Colonic mucosa (tissue), 4 donors: ENCODE measurements around the gene OLIG2. TPM values are rescaled to one million over a fixed set of nuclear protein-coding genes. Genes with fewer than 3 reads are reported as not detected.

Experiments used
- DNase-seq: peaks from one replicate; pipeline ENCODE4 v3.0.0-alpha.2; 2020
- H3K27ac ChIP-seq: fragments of 200-600 bp; one replicate; pipeline ENCODE4 v1.8.0; 2021
- H3K27me3 ChIP-seq: fragments of 200-600 bp; one replicate; pipeline ENCODE4 v1.8.0; 2021
- H3K36me3 ChIP-seq: fragments of 200-600 bp; one replicate; pipeline ENCODE4 v1.8.0; 2021
- H3K4me1 ChIP-seq: fragments of 200-600 bp; one replicate; pipeline ENCODE4 v1.8.0; 2021; ENCODE audit warnings: mild to moderate bottlenecking
- H3K4me3 ChIP-seq: fragments of 200-600 bp; one replicate; pipeline ENCODE4 v1.8.0; 2021
- H3K9ac ChIP-seq, 2 donors: one replicate each; pipeline ENCODE4 v1.7.0; 2013; ENCODE audit warnings: control low read depth in 2 of 2, low read depth in 2 of 2, low read length in 2 of 2
- H3K9me3 ChIP-seq: fragments of 200-600 bp; one replicate; pipeline ENCODE4 v1.8.0; 2021
- intact Hi-C: fragments of 100-400 bp; cut with DNase I; formaldehyde crosslinking; loops from one replicate; pipeline ENCODE4 v1.14.1; 2022
- total RNA-seq, 2 donors: library from RNA; stranded (reverse); fragmentation: NEBNext Ultra II Directional in 1 of 2; extraction: Animal tissue kit (Norgen Biotek cat#: 25700) in 1 of 2; gene quantifications; one replicate each; pipeline ENCODE4 v1.2.1, GENCODE V29; 2021
- TF ChIP-seq, protein P1 (sequence below): fragments of 200-600 bp; IDR thresholded peaks from one replicate; pipeline ENCODE4 v1.8.0; 2022; ENCODE audit warnings: antibody characterized with exemption, mild to moderate bottlenecking
- donor health status: healthy.
- donor health status: DM: no; HTN: no; CAD: no.
- donor health status: DM: no; HTN: no; CAD: no.

The OLIG2 gene
- total RNA-seq, 2 donors from 2014 or later, result not detected

GRCh38 chr21:33008333-33009051, 17.2 kb upstream of the OLIG2 start:
- Histone ChIP-seq H3K4me1 (no peaks in the 10 kb centered on the region), H3K27me3 (no peaks in the 10 kb centered on the region), H3K9ac (no peak overlapping the region), H3K9me3 (no peaks in the 10 kb centered on the region), H3K36me3 (no peaks in the 10 kb centered on the region), H3K27ac (no peak overlapping the region), H3K4me3 (no peak overlapping the region)
- intact Hi-C loops, result no loop called here
- TF ChIP-seq, protein P1, sequence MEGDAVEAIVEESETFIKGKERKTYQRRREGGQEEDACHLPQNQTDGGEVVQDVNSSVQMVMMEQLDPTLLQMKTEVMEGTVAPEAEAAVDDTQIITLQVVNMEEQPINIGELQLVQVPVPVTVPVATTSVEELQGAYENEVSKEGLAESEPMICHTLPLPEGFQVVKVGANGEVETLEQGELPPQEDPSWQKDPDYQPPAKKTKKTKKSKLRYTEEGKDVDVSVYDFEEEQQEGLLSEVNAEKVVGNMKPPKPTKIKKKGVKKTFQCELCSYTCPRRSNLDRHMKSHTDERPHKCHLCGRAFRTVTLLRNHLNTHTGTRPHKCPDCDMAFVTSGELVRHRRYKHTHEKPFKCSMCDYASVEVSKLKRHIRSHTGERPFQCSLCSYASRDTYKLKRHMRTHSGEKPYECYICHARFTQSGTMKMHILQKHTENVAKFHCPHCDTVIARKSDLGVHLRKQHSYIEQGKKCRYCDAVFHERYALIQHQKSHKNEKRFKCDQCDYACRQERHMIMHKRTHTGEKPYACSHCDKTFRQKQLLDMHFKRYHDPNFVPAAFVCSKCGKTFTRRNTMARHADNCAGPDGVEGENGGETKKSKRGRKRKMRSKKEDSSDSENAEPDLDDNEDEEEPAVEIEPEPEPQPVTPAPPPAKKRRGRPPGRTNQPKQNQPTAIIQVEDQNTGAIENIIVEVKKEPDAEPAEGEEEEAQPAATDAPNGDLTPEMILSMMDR, result no peak
- no peak for DNase-seq

DNA sequence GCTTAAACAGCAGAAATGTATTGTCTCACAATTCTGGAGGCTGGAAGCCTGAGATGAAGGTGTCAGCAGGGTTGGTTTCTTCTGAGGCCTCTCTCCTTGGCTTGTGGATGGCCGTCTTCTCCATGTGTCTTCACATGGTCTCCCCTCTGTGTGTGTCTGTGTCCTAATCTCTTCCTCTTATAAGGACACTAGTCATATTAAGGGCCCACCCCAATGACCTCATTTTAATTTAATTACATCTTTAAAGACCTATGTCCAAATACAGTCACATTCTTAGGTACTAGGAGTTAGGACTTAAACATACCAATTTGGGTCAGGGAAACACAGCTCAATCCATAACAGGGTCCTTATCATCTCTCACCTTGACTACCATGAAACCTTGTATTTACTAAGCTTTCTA, 14.8 kb upstream of the OLIG2 start:
- TF ChIP-seq, protein P1, result no peak
- no peaks in the 10 kb centered on the region for H3K9me3 ChIP-seq
- H3K27me3 ChIP-seq, result no peaks in the 10 kb centered on the region
- no peaks in the 10 kb centered on the region for H3K36me3 ChIP-seq
- no peak overlapping the region for H3K9ac ChIP-seq
- H3K4me1 ChIP-seq, result no peaks in the 10 kb centered on the region
- intact Hi-C loops, result no loop called here
- no peak overlapping the region for H3K4me3 ChIP-seq
- DNase-seq, result no peak
- H3K27ac ChIP-seq, result no peak overlapping the region

GRCh38 chr21:33011462-33011861, 14.3 kb upstream of the OLIG2 start:
- DNase-seq, result no peak
- no peak overlapping the region for H3K9ac ChIP-seq
- H3K4me3 ChIP-seq, result no peak overlapping the region
- TF ChIP-seq, protein P1, result no peak
- H3K27me3 ChIP-seq, result peaks cover under 1% of the 10 kb centered on the region
- no peaks in the 10 kb centered on the region for H3K36me3 ChIP-seq
- intact Hi-C loops, result no loop called here
- no peaks in the 10 kb centered on the region for H3K9me3 ChIP-seq
- H3K27ac ChIP-seq, result no peak overlapping the region
- no peaks in the 10 kb centered on the region for H3K4me1 ChIP-seq

DNA sequence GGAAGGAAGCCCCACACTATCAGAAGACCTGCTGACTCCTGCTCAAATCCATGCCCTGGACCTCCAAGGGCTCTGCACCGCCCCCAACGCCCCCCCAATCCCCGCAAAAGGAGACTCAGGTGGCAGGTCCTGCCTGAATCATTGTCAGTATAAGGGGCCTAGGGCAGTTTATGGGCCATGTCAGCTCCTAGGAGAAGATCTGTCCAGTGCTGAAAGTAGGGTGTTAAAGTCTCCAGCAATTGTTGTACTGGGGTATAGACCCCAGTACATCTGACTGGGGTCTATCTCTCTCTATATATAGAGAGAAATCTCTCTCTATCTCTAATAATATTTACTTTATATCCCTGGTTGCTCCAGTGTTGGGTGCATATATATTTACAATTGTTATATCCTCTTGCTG, 12.1 kb upstream of the OLIG2 start:
- DNase-seq, result no peak
- H3K27ac ChIP-seq, result no peak overlapping the region
- H3K9ac ChIP-seq, result no peak overlapping the region
- TF ChIP-seq, protein P1, result no peak
- H3K9me3 ChIP-seq, result no peaks in the 10 kb centered on the region
- no peak overlapping the region for H3K4me3 ChIP-seq
- H3K4me1 ChIP-seq, result no peaks in the 10 kb centered on the region
- intact Hi-C loops, result no loop called here
- no peaks in the 10 kb centered on the region for H3K36me3 ChIP-seq
- peaks cover 6% of the 10 kb centered on the region for H3K27me3 ChIP-seq

DNA sequence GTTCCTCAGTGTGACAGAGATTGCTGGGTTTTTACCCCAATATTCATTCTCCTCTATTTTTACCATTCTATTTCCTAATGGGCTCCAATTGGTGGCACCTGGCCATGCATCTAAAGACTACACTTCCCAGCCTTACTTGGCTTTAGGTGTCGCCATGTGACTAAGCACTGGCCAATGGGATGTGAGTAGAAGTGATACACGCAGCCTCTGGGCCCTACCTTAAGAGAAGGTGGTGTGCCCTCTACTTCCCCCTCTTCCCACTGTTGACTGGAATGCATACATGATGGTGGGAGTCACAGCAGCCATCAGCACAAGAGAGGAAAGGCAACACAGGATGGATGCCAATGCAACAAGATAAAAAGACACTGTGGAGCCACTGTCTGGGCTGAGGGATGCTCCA, 11.4 kb upstream of the OLIG2 start:
- H3K4me1 ChIP-seq, result no peaks in the 10 kb centered on the region
- H3K4me3 ChIP-seq, result no peak overlapping the region
- DNase-seq, result no peak
- no peak overlapping the region for H3K27ac ChIP-seq
- no peaks in the 10 kb centered on the region for H3K9me3 ChIP-seq
- TF ChIP-seq, protein P1, result no peak
- H3K9ac ChIP-seq, result no peak overlapping the region
- intact Hi-C loops, result no loop called here
- H3K36me3 ChIP-seq, result no peaks in the 10 kb centered on the region
- peaks cover 13% of the 10 kb centered on the region for H3K27me3 ChIP-seq
